Lower leg skin (tissue), 3 donors: ENCODE results near the gene RAD52.

ENCODE experiments used
- CTCF ChIP-seq, 3 donors: fragments of 450-650 bp; IDR thresholded peaks; one replicate each; pipeline ENCODE4 v1.5.1; 2016; ENCODE audit warnings: antibody characterized with exemption in 3 of 3, mild to moderate bottlenecking in 3 of 3, moderate library complexity in 2 of 3
- POLR2A ChIP-seq, 2 donors: fragments of 450-650 bp; IDR thresholded peaks; one replicate each; pipeline ENCODE4 v1.6.1; 2016 to 2017; ENCODE audit warnings: antibody characterized with exemption in 2 of 2, mild to moderate bottlenecking in 1 of 2, moderate library complexity in 1 of 2

GRCh38 chr12:948238-948637 is 1.3 kb downstream of the RAD52 start:
- TF ChIP-seq POLR2A (IDR thresholded peaks at IDR 0.05) (no peak), CTCF (IDR thresholded peaks at IDR 0.05) (no peak)
